Measurements from ENCODE around the gene KRT33B. TPM values are rescaled to one million over a fixed set of nuclear protein-coding genes. Genes with fewer than 3 reads are reported as not detected.

Gene KRT33B
- total and polyA plus RNA-seq, 2 of the 8 experiments (the other 6 are each of a cell fraction or from before 2014, with no cell fraction given): not detected

DNA sequence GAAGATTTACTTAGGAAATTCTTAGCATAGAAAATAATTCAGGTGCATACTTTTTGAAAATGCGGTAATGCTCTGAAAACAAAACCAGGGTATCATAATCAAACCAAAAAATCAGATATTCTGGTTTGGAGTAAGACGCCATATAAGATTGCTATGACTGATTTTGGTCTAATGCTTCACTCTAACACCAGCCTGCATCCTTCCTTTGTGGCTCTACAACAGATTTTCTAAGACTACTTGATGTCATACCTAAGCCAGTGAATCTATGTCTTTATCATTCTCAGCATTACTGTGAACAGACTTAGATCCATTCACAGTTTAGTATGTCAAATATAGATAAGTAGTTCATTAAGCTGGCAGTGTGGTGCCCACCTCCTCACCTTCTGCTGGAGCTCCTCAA is 590 bp downstream of the KRT33B start:
- H3K27ac ChIP-seq (ENCODE audit: low read depth, low read length): no peak overlapping the region
- TF ChIP-seq JUN (IDR thresholded peaks at IDR 0.05; ENCODE audit: low read depth, low read length): no peak
- TF ChIP-seq TAF1 (IDR thresholded peaks at IDR 0.05; ENCODE audit: low read depth, low read length): no peak
- no peak for TF ChIP-seq RAD21 (IDR thresholded peaks at IDR 0.05 in 1 of 2, conservative IDR thresholded peaks at IDR 0.05 in 1 of 2; ENCODE audit: low read depth in 2 of 2, low read length in 2 of 2)
- no peak for TF ChIP-seq CBX8 (IDR thresholded peaks at IDR 0.05; ENCODE audit: borderline replicate concordance, low read depth, low read length)
- no peak for TF ChIP-seq SRF (IDR thresholded peaks at IDR 0.05; ENCODE audit: low read depth, low read length)
- no peak overlapping the region for H3K9ac ChIP-seq (replicated peaks in 1 of 4; ENCODE audit: extremely low read depth in 1 of 4, low read depth in 3 of 4, low read length in 3 of 4)
- no peaks in the 10 kb centered on the region for H3K4me1 ChIP-seq (replicated peaks in 1 of 4; ENCODE audit: control insufficient read depth in 3 of 4, insufficient read depth in 4 of 4, low read length in 3 of 4)
- H3K79me2 ChIP-seq (ENCODE audit: control insufficient read depth in 1 of 2, insufficient read depth in 2 of 2, low read length in 2 of 2): no peaks in the 10 kb centered on the region
- H2AK5ac ChIP-seq (ENCODE audit: low read depth, low read length): no peak overlapping the region
- no peak overlapping the region for H2BK20ac ChIP-seq (ENCODE audit: low read length)
- no peak overlapping the region for H4K91ac ChIP-seq (replicated peaks; ENCODE audit: insufficient read length, low read length)
- FAIRE-seq: no peak
- H2BK15ac ChIP-seq (ENCODE audit: low read length): no peak overlapping the region
- H3K27me3 ChIP-seq (replicated peaks in 1 of 4; ENCODE audit: control insufficient read depth in 3 of 4, extremely low read depth in 1 of 4, insufficient read depth in 3 of 4, low read length in 3 of 4): no peaks in the 10 kb centered on the region
- DNase-seq (ENCODE audit: low read depth in 1 of 2, low spot score in 2 of 2): no peak
- H3K56ac ChIP-seq (replicated peaks; ENCODE audit: insufficient read length, low read depth, low read length): no peak overlapping the region
- H4K8ac ChIP-seq (ENCODE audit: extremely low read depth, insufficient read depth, low read length): no peak overlapping the region
- no peak overlapping the region for H3K18ac ChIP-seq (ENCODE audit: extremely low read depth, low read length)
- no peak overlapping the region for H2BK5ac ChIP-seq (ENCODE audit: low read depth, low read length)
- no peak overlapping the region for H3K23ac ChIP-seq (ENCODE audit: insufficient read length)
- no peak overlapping the region for H4K5ac ChIP-seq (ENCODE audit: insufficient read length, low read depth, low read length)
- H3K4me3 ChIP-seq (ENCODE audit: extremely low read depth in 1 of 4, insufficient read depth in 2 of 4, low read depth in 3 of 4, low read length in 4 of 4): no peak overlapping the region
- H3K4me2 ChIP-seq (ENCODE audit: insufficient read depth in 1 of 2, low read depth in 2 of 2, low read length in 2 of 2): no peak overlapping the region
- H2AFZ ChIP-seq (ENCODE audit: low read length): no peak overlapping the region
- H3K4ac ChIP-seq (replicated peaks; ENCODE audit: insufficient read length, low read depth, low read length): no peak overlapping the region
- H2BK120ac ChIP-seq (replicated peaks; ENCODE audit: low read depth, low read length): no peak overlapping the region
- H3K9me3 ChIP-seq (ENCODE audit: insufficient read depth in 2 of 2, low read depth in 1 of 2, low read length in 1 of 2): no peaks in the 10 kb centered on the region
- H3K23me2 ChIP-seq (ENCODE audit: low read depth, low read length): peaks cover 1% of the 10 kb centered on the region; the same call in 1 of the 2 replicates
- no peak overlapping the region for H2BK12ac ChIP-seq (ENCODE audit: low read depth, low read length)
- no peaks in the 10 kb centered on the region for H3K36me3 ChIP-seq (ENCODE audit: control insufficient read depth in 2 of 4, insufficient read depth in 4 of 4, low read length in 3 of 4)
- H3K79me1 ChIP-seq (ENCODE audit: low read depth, low read length): no peaks in the 10 kb centered on the region
- no peaks in the 10 kb centered on the region for H4K20me1 ChIP-seq (replicated peaks in 1 of 2; ENCODE audit: control insufficient read depth in 1 of 2, insufficient read depth in 2 of 2, low read length in 2 of 2)
- POLR2A ChIA-PET (ENCODE audit: partially characterized antibody): interaction anchor here (0.7 kb wide), 1 partner anchor 9 kb away, joined by 3 read pairs; no protein-coding TSS in a partner anchor
- CTCF ChIA-PET (ENCODE audit: partially characterized antibody): interaction anchor here (0.6 to 2.4 kb wide), 3 partner anchors 47 to 341 kb away, joined by 3 to 7 read pairs (median 4); no protein-coding TSS in a partner anchor
- WGBS, 2 experiments (ENCODE audit: extremely low coverage in 1 of 2, insufficient coverage in 1 of 2, insufficient read length in 1 of 2, insufficient replicate concordance in 2 of 2, low coverage in 1 of 2, low lambda C conversion rate in 2 of 2, missing lambda C conversion rate in 1 of 2): 89% methylated on average over 2 of the region's 2 CpGs; no CpG with 5 or more reads in 1 of the 2 experiments
- no peak overlapping the region for H3K14ac ChIP-seq (ENCODE audit: insufficient read length)
